Hematopoietic multipotent progenitor cell treated with erythropoietin and hydrocortisone succinate and interleukin-3 and kit ligand, for 8 days (in vitro differentiated cells): Measurements from ENCODE around the gene CWH43.
"Not testable (repeated sequence)": the region's sequence is repeated elsewhere in the genome, so short reads cannot be mapped to it uniquely, and the experiment has no call there.

Source experiments
- DNase-seq: peaks from one replicate; pipeline ENCODE4 v3.0.0-alpha.2; 2015

The CWH43 gene

GRCh38 chr4:48985976-48986653 lies at the start of gene CWH43:
CWH43 (plus strand) TSS chr4:48986275; CDS start chr4:48986430, 155 bp downstream.
- no peak for DNase-seq

DNA sequence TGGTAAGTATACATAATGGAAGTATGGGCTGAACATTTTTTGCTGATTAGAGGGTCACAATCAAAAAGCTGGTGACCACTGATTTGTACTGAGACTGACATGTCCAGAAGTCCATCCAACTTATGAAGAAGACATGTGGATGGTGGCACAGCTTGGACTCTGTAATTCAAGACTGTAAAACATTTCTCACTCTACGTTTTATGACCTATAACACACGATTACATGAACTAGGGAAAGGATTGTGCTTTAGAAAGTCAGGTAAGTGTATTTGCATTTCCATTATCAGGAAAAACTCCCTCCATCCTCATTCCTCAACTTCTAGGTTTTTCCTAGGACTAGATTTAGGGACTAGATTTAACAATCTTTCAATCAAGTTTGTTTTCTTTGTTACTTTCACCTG lies 49.0 kb upstream of the CWH43 start:
- no peak for DNase-seq

DNA sequence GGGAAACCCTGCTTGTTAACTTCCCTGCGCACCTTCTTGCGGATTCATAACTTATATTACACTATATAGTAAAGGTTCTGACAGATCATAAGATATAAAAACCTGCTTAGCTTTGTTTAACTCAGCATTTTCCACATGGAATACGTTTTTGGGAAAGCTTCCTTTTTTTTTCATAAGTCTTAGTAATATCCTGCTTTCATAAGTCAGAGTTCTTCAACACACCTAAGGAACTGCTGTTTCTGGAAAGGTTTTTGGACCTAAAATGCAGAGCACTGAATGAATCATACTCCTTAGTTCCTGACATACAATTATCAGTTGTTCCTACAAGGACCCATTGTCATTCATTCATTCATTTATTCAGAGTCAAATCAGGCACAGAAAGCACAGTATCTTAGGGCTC lies 47.2 kb upstream of the CWH43 start:
- no peak for DNase-seq

DNA sequence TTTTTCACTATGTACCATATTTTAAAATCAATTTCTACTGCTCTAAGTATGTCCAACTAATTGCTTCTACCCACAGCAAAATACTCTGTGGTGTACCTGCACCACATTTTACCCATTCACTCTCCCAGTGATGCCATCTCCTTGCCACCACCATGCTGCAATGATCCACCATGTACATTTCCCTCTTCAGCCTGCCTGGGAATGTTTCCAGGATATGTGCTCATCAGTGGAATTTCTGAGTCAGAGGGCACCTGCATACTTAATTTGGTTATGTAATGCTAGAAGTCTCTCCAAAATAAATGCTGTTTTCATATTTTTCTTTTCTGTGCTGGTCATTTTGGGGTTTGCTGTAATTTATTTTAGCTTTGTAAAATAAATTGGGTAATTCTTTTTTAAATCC lies 46.3 kb upstream of the CWH43 start:
- no peak for DNase-seq

- DNase-seq = no peak
These were observed 42.7 kb upstream of the CWH43 start for GRCh38 chr4:48943387-48943786.

DNA sequence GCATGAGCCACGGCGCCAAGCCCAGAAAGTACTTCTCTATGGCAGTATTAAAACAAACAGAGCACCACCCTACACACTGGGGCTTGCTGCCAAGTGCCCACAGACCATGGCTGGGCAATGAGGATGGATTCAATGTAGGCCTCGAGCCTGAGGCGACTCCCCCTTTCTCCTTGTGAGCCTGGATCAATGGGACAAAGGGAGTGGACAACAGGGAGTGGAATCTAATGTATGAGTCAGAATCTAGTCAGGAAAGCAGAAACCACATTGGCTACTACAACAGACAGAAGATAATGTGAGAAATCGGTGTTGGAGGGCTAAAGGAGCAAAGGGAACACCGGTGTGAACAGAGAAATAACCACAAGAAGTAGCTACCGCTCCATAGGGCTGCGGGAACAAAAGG lies 41.8 kb upstream of the CWH43 start:
- no peak for DNase-seq

- peak; percentile 48 for DNase-seq
These were observed 41.3 kb upstream of the CWH43 start for GRCh38 chr4:48944756-48945241.

DNA sequence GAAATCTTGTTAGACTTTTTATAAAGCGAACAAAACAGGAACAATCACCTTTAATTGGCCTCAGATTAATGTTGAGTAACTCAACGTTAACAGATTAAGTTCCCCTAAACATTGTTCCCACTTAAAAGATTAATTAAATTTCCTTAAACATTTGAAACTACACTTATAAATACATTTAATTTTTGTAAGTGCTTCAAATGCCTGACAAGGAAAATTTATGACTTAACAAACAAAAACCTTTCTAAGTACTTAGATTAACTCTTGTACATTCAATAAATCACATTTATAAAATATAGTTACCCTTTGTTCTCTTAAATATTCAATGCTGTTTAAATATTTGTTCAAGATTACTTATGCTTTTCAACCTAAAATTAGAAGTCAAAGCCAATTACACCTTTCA lies 40.1 kb upstream of the CWH43 start:
- DNase-seq = no peak

- no peak for DNase-seq
These were observed 38.3 kb upstream of the CWH43 start for GRCh38 chr4:48947731-48948130.

GRCh38 chr4:48949086-48949485 lies 37.0 kb upstream of the CWH43 start:
- DNase-seq = no peak

GRCh38 chr4:48949518-48950219 lies 36.4 kb upstream of the CWH43 start:
- no peak for DNase-seq

GRCh38 chr4:48954314-48954713 lies 31.8 kb upstream of the CWH43 start:
- DNase-seq = no peak

DNA sequence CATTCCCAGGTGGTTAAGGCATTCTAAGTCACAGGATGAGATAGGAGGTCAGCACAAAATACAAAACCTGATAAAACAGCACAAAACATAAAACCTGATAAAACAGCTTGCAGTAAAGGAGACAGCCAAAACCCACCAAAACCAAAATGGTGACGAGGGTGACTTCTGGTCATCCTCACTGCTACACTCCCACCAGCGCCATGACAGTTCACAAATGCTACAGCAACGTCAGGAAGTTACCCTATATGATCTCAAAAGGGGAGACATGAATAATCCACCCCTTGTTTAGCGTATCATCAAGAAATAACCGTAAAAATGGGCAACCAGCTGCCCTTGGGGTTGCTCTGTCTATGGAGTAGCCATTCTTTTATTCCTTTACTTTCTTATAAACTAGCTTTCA lies 28.7 kb upstream of the CWH43 start:
- DNase-seq = not testable (repeated sequence)

DNA sequence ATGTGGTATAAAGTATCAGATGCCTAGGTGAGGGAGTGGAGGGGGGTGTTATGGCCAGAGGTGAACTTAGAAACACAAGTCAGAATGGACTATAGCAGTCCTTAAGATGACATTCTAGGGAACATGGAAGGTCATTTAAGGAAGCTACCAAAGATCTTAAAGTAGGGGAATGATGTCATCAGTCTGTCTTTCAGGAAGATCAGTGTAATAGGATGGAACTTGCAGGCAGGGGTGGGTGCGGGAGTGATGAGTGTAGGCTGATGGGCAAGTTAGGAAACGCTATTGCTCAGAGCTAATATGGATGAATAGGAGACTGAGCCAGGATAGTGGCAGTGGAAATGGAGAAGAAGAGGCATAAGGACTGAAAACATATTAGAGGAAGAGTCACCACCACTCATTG lies 27.5 kb upstream of the CWH43 start:
- DNase-seq = no peak

DNA sequence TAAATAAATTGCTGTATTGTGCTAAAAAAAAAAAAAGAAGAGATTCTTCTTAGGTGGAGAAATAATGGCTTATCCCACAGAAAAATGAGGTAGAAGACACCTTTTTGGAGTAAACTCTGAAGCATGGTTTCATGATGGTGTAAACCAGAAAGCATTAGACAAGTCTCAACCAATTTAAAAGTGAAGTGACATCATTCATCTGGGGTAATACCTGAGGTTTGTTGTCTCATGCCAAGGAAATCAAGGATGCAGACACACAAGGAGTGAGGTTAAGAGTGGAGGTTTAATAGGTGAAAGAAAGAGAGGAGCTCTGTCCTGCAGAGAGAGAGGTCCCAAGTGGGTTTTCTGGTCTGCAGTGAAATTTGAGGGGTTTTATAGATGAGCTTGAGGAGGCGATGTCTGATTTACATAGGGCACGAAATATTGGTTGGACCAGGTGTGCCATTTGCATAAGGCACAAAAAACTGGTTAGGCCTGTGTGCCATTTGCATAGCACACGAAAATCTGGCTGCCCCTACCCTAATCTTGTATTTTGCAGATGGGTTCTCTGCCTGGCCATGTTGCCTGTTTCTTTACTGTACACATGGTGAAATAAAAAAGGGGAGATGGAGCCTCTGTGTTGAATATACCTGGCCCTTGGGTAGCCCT lies 25.0 kb upstream of the CWH43 start:
- no peak for DNase-seq

- no peak for DNase-seq
These were observed 23.4 kb upstream of the CWH43 start for GRCh38 chr4:48962636-48963035.

DNA sequence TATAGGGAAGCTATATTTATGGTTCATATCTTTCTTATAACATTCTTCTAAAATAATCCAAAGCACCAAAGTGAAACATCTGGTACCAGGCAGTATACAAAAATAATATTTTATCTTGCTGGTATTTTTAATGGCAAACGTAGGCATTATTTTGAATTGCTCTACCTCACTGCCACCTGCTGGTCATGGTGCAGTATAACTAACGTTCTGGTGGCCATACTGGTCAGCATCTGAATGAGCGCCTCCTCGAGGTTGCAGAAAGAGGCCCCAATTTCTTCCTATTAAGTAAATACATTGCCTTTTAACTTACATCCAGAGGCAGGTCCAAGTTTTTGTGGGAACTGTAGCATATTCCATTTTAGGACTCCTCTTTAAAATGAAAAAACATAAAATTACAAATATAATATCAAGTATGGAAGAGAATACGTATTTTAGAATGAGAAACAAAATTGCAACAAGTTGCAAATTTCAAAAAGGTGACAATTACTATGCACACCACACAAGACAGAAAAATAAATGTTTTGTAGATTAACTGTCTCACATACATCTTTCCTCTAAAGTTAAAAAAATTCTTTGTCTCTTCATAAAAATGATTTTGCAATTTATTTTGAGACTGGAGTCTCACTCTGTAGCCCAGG lies 22.9 kb upstream of the CWH43 start:
- peak; percentile 90 for DNase-seq

DNA sequence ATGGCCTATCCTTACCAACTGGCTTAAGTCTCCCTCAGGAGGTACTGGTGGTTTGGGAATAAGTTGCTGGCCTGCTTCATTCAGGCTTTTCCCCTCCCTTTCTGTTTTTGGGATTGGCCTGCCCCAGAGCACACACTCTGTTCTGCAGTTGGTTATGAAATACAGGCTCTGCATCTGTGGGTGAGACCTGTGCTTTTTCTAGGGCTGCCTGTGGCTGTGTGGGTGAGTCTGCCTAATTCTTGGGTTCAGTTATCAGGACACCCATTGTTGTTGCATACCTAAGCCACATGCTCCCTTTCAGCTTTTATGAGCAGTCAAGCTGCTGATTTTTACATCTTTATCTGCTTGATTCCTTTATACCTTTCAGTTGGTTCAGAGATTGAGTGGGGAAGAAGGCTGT lies 19.0 kb upstream of the CWH43 start:
- DNase-seq = no peak

- no peak for DNase-seq
These were observed 18.4 kb upstream of the CWH43 start for GRCh38 chr4:48967631-48968030.

DNA sequence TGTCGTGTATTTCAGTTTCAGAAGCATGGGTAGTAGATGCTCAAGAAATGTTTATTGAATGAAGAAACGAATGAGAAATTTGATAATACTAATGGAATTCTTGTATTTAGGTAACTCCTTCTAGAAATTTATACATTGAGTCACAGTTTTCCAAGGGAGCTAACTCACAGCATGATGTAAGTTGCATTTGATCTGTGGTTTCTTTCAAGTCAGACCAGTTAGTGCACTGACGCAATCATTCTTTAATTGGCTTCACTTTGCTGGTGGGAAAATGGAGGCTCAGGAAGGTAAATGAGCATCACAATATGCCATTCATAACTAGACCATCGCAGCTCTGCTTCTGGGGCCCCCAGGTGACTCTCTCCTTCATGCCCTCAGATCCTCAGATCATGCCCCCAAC lies 17.3 kb upstream of the CWH43 start:
- no peak for DNase-seq

DNA sequence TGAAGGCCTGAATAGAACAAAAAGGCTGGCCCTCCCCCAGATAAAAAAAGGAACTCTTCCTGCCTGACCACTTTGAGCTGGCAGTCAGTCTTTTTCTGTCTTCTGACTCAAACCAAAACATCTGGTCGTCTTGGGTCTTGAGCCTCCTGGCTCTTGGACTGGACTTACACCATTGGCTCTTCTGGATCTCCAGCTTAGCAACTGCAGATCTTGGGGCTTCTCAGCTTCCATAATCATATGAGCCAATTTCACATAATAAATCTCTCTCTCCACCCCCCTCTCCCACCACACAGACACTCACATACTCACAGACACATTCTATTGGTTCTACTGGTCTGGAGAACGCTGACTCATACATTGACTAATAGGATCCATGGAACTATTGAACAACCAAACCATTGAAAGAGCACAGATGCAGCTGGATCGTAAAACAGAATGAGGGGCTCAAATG lies 15.6 kb upstream of the CWH43 start:
- DNase-seq = no peak

DNA sequence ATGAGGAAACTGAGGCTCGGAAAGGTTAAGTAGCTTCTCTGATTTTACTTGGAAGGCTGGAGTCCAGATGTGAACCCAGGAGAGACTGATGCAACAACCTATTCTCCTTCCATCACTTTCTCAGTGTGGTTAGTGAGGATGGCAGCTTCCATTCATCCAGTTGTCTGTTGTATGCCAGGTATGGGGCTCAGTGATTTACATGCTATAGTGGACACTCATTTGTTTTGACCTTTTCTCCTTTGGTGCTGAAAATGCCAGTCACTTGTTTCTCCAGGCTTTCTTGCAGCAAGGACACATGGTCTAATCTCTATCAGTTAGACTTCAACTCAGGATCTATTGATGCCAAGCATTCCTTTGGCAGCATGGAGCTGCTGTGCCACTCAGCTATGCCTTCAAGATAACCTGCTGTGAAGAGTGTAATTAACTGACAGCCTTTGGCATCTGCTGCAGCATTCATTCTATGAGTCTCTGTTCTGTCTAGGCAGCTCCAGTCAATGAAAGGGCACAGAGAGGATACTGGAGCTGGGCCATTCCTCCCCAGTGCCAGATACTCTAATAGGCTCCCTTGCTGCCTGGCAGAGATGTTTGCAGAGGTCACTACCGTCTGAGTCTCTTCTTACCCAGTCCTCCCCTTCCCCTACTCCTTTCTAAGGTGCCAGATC lies 11.0 kb upstream of the CWH43 start:
- DNase-seq = no peak

DNA sequence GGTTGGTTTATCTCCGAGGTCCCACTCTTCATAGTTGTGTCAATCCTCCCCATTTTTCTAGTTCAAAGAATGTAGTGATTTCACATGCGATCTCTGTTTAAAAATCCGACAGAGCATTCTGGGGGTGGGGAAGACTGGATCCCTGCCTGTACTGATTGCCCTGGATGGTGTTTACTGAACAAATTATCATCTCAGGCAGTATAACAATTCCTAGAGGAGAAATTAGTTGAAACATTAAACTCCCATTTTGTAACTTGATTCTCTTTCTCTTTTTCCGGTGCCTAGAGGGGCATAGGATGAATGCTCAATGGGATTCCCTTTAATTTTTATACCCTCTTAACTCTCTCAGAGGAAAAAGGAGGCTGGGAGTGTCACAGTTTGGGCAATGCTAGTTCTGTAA lies 10.0 kb upstream of the CWH43 start:
- no peak for DNase-seq
